ENCODE measurements around the gene PTF1A.

The PTF1A gene

DNA sequence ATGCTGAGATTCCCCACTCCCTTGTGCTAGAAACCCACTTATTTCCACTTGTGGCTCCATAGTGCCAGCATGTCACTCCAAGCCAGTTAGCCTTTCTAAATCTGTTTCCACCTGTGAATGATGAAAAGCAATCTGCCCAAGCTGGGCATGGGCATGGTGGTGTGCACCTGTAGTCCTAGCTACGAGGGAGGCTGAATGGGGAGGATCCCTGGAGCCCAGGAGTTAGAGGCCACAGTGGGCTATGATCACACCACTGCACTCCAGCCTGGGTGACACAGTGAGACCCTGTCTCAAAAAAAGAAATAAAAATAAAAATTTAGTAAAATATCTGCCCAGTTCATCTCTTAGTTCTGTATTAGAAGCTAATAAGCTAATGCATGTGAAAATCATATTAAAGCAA is 5.0 kb upstream of the PTF1A start:
- FAIRE-seq: no peak

DNA sequence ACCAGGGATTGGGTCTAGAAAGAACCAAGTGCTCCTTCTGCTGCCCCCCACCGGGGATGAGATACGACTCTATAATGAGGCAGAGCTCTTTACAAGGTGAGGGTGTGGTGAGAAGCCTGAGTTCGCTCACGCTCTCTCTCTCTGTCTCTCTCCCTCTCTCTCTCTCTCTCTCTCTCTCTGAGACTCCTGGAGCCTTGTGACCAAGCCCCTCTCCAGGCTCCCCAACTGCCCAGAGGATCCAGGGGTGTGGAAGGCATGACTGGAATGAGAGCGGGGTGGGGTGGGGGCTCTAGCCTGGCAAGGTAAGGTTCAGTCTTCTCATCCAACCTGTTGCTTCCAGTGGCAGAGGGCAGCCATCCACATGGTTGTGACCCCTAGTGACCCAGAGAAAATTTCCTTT is 3.1 kb upstream of the PTF1A start:
- FAIRE-seq: no peak

- FAIRE-seq: no peak
Measured at GRCh38 chr10:23190872-23191763, 994 bp upstream of the PTF1A start.

- FAIRE-seq: no peak
Measured at GRCh38 chr10:23192712-23193434, 761 bp downstream of the PTF1A start.

DNA sequence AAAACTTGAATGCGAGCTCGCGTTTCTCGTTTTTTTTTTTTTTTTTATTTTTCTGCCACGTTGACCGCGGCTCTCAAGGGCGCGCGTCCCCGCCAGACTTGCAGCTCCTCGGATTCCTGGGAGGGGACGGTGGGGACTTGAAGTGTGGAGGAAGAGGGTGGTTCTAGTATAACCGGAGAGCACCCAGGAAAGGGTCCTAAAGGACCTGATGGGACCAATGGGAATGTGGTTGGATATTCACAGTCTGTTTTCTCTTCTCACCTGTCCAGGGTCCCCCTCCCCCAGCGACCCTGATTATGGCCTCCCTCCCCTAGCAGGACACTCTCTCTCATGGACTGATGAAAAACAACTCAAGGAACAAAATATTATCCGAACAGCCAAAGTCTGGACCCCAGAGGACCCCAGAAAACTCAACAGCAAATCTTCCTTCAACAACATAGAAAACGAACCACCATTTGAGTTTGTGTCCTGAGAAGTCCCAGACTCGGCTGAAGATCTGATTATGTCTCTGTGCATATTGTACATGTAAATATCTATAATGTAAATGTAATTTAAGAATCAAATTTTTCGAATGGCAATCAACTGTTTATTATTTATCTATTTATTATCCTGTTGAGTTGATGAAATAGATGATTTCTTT is 1.4 kb downstream of the PTF1A start:
- FAIRE-seq: no peak

DNA sequence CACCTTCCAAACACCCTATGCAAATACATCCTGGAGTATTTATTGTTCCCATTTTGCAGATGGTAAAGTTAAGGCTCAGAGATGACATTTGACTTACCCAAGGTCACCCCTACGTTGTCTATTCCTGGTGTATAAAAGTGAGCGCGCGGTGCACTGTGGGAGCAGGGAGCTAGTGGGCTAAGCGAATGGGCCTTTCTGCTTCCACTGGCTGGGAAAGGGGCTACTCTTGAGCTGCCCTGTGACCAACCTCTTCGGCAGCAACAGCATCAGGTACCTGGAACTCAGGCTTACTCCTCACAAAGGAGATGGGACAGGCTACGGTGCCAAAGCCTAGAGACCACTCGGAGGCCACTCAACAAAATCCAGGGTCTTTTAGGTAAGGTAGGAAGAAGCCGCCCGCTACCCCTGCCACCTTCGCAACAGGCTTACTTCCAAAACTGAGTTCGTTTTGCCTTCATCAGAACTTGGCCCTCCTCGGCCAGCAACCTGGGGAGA is 2.4 kb downstream of the PTF1A start:
- FAIRE-seq: no peak

- FAIRE-seq: no peak
Measured at GRCh38 chr10:23194966-23195845, 3.1 kb downstream of the PTF1A start.

- FAIRE-seq: no peak
Measured at GRCh38 chr10:23195846-23196600, 3.9 kb downstream of the PTF1A start.

DNA sequence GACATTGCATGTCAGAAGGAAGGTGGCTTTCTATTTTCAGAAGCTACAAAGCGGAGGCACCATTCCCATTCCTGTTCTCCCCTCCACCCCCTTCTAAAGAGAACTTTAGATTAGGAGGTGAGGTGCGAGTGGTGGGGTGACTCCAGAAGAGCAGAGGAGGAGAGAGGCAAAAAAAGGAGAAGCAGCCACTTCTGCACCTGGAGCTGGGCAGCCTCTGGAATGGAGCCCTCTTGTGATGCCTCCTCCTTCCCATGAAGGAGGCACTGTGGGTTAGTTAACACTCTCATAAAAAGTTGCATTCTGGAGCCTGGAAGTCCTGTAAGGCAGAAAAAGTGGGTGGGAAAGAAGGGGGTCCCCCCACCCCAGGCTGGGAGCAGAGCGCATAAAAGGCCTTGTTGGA is 4.8 kb downstream of the PTF1A start:
- FAIRE-seq: no peak

DNA sequence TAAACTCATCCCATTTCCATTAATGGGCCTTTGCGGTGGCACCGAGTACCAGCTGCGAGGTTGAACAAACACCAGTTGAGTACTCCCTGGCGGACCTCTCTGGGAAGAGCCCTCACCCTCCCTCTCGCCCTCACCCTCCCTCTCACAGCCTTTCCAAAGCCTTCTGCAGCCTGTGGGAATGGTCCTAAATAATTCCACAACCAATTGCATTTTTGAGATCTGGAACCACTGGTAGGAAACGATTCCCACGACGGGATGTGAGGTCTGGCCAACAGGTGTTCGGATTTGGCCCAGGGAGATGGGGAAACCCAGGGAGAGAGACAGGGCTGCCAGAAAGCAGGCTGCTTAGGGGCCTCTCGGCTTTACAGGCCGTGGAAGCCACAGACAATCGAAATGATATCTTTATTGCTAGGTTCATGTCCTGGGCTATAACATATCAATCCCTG is 5.3 kb downstream of the PTF1A start:
- FAIRE-seq: no peak

DNA sequence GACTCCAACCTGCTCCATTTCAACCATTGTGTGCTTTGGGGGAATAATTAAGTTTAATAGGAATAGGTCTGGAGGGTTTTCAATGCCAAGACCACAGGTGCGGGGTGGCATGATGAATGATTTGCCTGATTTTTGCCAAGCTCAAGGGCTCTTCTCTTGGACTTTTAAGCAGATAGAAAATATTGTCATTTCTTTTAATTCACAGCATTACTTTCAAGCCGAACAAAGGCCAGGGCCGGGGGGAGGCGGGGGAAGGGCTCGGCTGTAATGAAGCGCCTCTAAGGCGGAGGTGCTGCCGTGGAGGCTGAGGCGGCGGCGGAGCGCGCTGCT is 6.5 kb downstream of the PTF1A start:
- no peak for FAIRE-seq

- FAIRE-seq: no peak
Measured at GRCh38 chr10:23198940-23199767, 7.0 kb downstream of the PTF1A start.

DNA sequence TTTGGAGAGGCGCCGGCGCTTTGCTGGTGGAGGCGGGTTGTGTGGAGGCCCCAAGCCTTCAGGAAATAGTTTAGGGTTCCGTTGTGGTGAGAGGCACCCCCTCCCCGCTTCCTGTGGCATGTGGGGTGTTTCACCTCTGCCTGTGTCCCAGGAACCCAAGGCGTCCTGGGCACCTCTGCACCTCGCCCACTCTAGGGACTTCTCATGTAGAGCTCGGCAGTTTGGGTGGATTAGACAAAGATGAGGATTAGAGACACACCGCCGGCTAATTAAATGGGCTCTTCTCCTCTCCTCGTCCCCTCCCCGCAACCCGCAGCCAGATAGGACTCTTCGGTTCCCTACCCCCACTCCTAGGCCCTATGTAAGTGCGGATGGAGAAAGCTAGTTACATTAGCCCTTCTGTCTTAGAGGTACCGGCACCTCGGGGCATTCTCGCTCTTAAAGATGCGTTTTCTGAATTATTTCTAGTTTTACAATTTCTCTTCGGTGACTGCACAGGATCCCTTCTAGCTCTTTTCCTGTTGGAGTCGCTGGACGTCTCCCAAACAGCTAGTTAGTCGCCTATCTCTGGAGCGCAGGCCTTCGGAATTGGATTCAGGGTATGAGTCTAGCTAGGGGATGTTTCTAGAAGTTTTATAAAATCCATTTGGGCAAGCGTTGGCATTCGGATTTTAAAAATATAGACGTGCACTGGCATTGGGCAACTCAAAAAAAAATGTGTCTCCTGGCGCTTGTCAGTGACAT is 7.8 kb downstream of the PTF1A start:
- no peak for FAIRE-seq

GRCh38 chr10:23200586-23200985 is 8.5 kb downstream of the PTF1A start:
- no peak for FAIRE-seq

GRCh38 chr10:23200997-23201652 is 9.0 kb downstream of the PTF1A start:
- FAIRE-seq: no peak

DNA sequence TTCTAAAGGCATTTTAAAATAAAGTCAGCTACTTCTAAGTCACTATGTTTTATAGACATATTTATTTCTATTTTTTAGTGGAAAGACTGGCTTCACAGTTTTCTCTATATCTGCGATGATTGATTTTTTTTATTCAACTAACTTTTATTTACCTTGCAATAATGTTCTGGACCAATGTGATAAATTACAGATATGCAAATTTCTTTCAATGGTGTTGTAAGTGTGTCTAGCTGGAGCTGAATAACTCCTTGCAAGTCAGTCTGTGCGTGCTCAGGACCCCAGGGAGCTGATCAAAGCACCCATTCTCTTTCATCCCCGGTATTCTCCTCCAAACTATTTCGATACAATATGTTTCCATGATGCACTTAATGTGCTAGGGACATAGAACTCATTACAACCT is 9.7 kb downstream of the PTF1A start:
- no peak for FAIRE-seq

DNA sequence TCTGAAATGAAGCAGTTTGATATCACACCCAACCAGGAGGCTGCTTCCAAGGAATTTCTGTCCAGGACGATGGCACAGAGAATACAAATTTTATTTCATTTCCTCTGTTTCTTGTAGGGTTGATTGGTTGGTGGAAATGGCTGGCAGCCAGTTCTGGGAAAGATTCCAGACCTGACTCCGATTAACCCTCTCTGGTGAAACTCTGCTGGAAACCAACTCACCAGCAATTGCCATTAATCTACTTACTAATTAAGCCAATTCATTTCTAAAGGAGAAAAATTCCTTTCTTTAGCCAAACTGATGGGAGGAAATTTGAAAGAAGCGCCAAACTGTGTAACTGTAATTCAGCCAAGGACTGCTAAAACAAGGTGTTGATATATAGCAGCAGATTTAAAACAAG is 10.7 kb downstream of the PTF1A start:
- no peak for FAIRE-seq

- no peak for FAIRE-seq
Measured at GRCh38 chr10:23203369-23204325, 11.5 kb downstream of the PTF1A start.
